Loucy (cell line): ENCODE data around the gene PEX3.
A peak's percentile ranks its signal among the peaks of the same experiment; 100 is the strongest.

Experiments
- H2AFZ ChIP-seq: fragments of 200-600 bp; sonication (generic); 2 replicates; pipeline ENCODE4 v1.6.0; 2016; ENCODE audit warnings: antibody characterized with exemption, mild to moderate bottlenecking, low read length, moderate library complexity
- H3F3A ChIP-seq: fragments of 200-600 bp; 2 replicates; pipeline ENCODE4 v1.6.0; 2016; ENCODE audit warnings: antibody characterized with exemption, low read depth, mild to moderate bottlenecking
- H3K27me3 ChIP-seq: fragments of 200-600 bp; sonication (generic); 2 replicates; pipeline ENCODE4 v1.6.1; 2014; ENCODE audit warnings: low read length, mild to moderate bottlenecking; ENCODE audit not compliant: insufficient read depth, poor library complexity, severe bottlenecking
- H3K36me3 ChIP-seq: fragments of 200-600 bp; sonication (generic); 2 replicates; pipeline ENCODE4 v1.6.1; 2016; ENCODE audit warnings: low read length; ENCODE audit not compliant: insufficient read depth
- H3K4me1 ChIP-seq: fragments of 200-600 bp; sonication (generic); 2 replicates; pipeline ENCODE4 v1.5.1; 2014; ENCODE audit warnings: low read length, mild to moderate bottlenecking; ENCODE audit not compliant: insufficient read depth, poor library complexity, severe bottlenecking
- H3K4me2 ChIP-seq: fragments of 200-600 bp; sonication (generic); 2 replicates; pipeline ENCODE4 v1.6.0; 2014; ENCODE audit warnings: antibody characterized with exemption, low read length, low read depth, mild to moderate bottlenecking; ENCODE audit not compliant: poor library complexity, severe bottlenecking
- H3K4me3 ChIP-seq: fragments of 200-600 bp; sonication (generic); 2 replicates; pipeline ENCODE4 v1.5.1; 2014; ENCODE audit warnings: low read length, mild to moderate bottlenecking, mixed read lengths; ENCODE audit not compliant: poor library complexity, severe bottlenecking
- H3K79me2 ChIP-seq: fragments of 200-600 bp; sonication (generic); 2 replicates; pipeline ENCODE4 v1.6.1; 2014; ENCODE audit warnings: low read length; ENCODE audit not compliant: insufficient read depth
- H3K9ac ChIP-seq: fragments of 200-600 bp; sonication (generic); 2 replicates; pipeline ENCODE4 v1.6.0; 2014; ENCODE audit warnings: mild to moderate bottlenecking, low read depth, low read length, moderate library complexity; ENCODE audit not compliant: poor library complexity, severe bottlenecking
- H3K9me2 ChIP-seq: fragments of 200-600 bp; sonication (generic); replicated peaks from 2 replicates; pipeline ENCODE4 v1.6.1; 2016; ENCODE audit warnings: low read depth, low read length, mixed read lengths
- H3K9me3 ChIP-seq: fragments of 200-600 bp; sonication (generic); 2 replicates; pipeline ENCODE4 v1.6.1; 2014; ENCODE audit warnings: mild to moderate bottlenecking, antibody characterized with exemption, low read length, low read depth; ENCODE audit not compliant: insufficient read depth
- H4K20me1 ChIP-seq: fragments of 200-600 bp; sonication (generic); 2 replicates; pipeline ENCODE4 v1.6.0; 2014; ENCODE audit warnings: antibody characterized with exemption, low read length, mild to moderate bottlenecking; ENCODE audit not compliant: insufficient read depth, poor library complexity, severe bottlenecking
- EZH2phosphoT487 ChIP-seq: fragments of 200-600 bp; IDR thresholded peaks from 2 replicates; pipeline ENCODE4 v1.6.1; 2018; ENCODE audit warnings: antibody characterized with exemption, mild to moderate bottlenecking, moderate library complexity, borderline replicate concordance
- TF ChIP-seq, protein P1 (sequence below): fragments of 200-600 bp; sonication (generic); conservative IDR thresholded peaks from 2 replicates; pipeline ENCODE4 v1.5.1; 2014; ENCODE audit warnings: mild to moderate bottlenecking, antibody characterized with exemption, low read length

The PEX3 gene

DNA sequence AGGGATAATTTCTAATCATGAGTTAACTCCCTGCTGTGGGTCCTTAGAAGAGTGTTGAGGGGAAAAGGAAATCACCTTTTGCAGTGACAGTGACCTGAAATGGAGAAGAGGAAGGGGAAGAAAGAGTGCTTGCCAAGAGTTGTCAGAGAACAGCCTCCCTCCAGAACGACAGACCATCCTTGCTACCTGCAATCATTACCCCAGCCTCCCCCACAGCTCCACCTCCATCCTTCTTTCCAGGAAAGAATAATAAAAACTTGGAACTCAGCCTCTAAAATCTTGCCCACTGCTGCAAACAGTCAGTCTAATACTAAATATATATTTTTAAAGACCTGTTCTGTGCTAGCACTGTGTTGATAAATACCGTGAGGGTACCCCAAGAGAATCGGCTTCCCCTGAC, 89.6 kb downstream of the PEX3 start:
- Histone ChIP-seq H3K36me3 (no peaks in the 10 kb centered on the region), H3F3A (0 out of 2 replicates have a peak, but pooled peaks cover 2% of the 10 kb centered on the region), H3K79me2 (peaks cover 57% of the 10 kb centered on the region), H2AFZ (no peak overlapping the region), H3K4me1 (peaks cover 38% of the 10 kb centered on the region), H3K9me2 (no peaks in the 10 kb centered on the region), H3K27me3 (no peaks in the 10 kb centered on the region), H3K4me2 (peak overlapping the region; percentile 78), H3K4me3 (no peak overlapping the region), H3K9ac (no peak overlapping the region), H4K20me1 (no peaks in the 10 kb centered on the region), H3K9me3 (no peaks in the 10 kb centered on the region)
- TF ChIP-seq, protein P1, sequence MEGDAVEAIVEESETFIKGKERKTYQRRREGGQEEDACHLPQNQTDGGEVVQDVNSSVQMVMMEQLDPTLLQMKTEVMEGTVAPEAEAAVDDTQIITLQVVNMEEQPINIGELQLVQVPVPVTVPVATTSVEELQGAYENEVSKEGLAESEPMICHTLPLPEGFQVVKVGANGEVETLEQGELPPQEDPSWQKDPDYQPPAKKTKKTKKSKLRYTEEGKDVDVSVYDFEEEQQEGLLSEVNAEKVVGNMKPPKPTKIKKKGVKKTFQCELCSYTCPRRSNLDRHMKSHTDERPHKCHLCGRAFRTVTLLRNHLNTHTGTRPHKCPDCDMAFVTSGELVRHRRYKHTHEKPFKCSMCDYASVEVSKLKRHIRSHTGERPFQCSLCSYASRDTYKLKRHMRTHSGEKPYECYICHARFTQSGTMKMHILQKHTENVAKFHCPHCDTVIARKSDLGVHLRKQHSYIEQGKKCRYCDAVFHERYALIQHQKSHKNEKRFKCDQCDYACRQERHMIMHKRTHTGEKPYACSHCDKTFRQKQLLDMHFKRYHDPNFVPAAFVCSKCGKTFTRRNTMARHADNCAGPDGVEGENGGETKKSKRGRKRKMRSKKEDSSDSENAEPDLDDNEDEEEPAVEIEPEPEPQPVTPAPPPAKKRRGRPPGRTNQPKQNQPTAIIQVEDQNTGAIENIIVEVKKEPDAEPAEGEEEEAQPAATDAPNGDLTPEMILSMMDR: no peak
- no peak for TF ChIP-seq EZH2phosphoT487
